HEK293 (cell line): Measurements from ENCODE around the gene STAT5B.

Source experiments
- CTCF ChIA-PET: fragments of 350-600 bp; formaldehyde crosslinking; extraction: SDS; loops from one replicate; lab custom pipeline; 2021; ENCODE audit warnings: antibody characterized with exemption; lab: Yijun Ruan, JAX
- POLR2A ChIA-PET: fragments of 300-600 bp; formaldehyde crosslinking; extraction: SDS; loops from one replicate; lab custom pipeline; 2020; ENCODE audit warnings: antibody characterized with exemption, inconsistent platforms; lab: Yijun Ruan, JAX
- H3K27ac ChIP-seq: fragments of 200-500 bp; sonication (Bioruptor generic); 2 replicates; pipeline ENCODE4 v1.5.1; 2014; ENCODE audit warnings: low read depth, low read length, control low read depth, inconsistent platforms; ENCODE audit errors: extremely low read depth
- H3K36me3 ChIP-seq, 2 experiments: fragments of 200-500 bp in 1 of 2; sonication (Bioruptor generic) in 1 of 2; 1 replicate in 1 of 2; 2 replicates in 1 of 2; pipeline ENCODE4 v1.5.1; 2014 to 2017; ENCODE audit warnings: inconsistent platforms in 2 of 2, low read length in 2 of 2; ENCODE audit not compliant: control insufficient read depth in 2 of 2, insufficient read depth in 1 of 2
- H3K4me1 ChIP-seq: fragments of 200-500 bp; sonication (Bioruptor generic); 2 replicates; pipeline ENCODE4 v1.5.1; 2014; ENCODE audit warnings: mild to moderate bottlenecking, low read length, inconsistent platforms; ENCODE audit not compliant: control insufficient read depth, insufficient read depth
- H3K4me3 ChIP-seq: 2 replicates; pipeline ENCODE4 v1.5.1; 2011; ENCODE audit warnings: low read depth, mild to moderate bottlenecking, control low read depth, low read length, moderate library complexity
- H3K9me3 ChIP-seq: fragments of 200-500 bp; sonication (Bioruptor generic); 2 replicates; pipeline ENCODE4 v1.5.1; 2014; ENCODE audit warnings: low read depth, low read length, inconsistent platforms; ENCODE audit not compliant: control insufficient read depth, insufficient read depth
- GFI1B ChIP-seq: fragments of 450-650 bp; formaldehyde crosslinking; IDR thresholded peaks from 2 replicates; pipeline ENCODE4 v1.5.1; 2016; ENCODE audit warnings: missing biosample characterization, missing genetic modification characterization
- KLF8 ChIP-seq: fragments of 450-650 bp; formaldehyde crosslinking; IDR thresholded peaks from 2 replicates; pipeline ENCODE4 v1.5.1; 2016; ENCODE audit warnings: missing biosample characterization, missing genetic modification characterization
- MYNN ChIP-seq: fragments of 450-650 bp; formaldehyde crosslinking; IDR thresholded peaks from 2 replicates; pipeline ENCODE4 v1.5.1; 2016; ENCODE audit warnings: missing biosample characterization, missing genetic modification characterization, borderline replicate concordance
- YY1 ChIP-seq: fragments of 450-650 bp; formaldehyde crosslinking; IDR thresholded peaks from 2 replicates; pipeline ENCODE4 v1.5.1; 2018; ENCODE audit warnings: missing biosample characterization, missing genetic modification characterization
- ZNF202 ChIP-seq: fragments of 450-650 bp; formaldehyde crosslinking; IDR thresholded peaks from 2 replicates; pipeline ENCODE4 v1.5.1; 2016; ENCODE audit warnings: missing biosample characterization, missing genetic modification characterization, borderline replicate concordance
- ZNF266 ChIP-seq: fragments of 450-650 bp; formaldehyde crosslinking; IDR thresholded peaks from 2 replicates; pipeline ENCODE4 v1.5.1; 2016; ENCODE audit warnings: missing biosample characterization, missing genetic modification characterization, low read depth
- ZNF274 ChIP-seq, 2 experiments: fragments of 200-500 bp in 1 of 2; fragments of 450-650 bp in 1 of 2; sonication (Bioruptor generic) in 1 of 2; formaldehyde crosslinking in 1 of 2; IDR thresholded peaks; 2 replicates each; pipeline versions ENCODE4 v1.5.1 to v1.6.1; 2014 to 2016; ENCODE audit warnings: borderline replicate concordance in 1 of 2, inconsistent platforms in 1 of 2, low read length in 1 of 2, missing biosample characterization in 1 of 2, missing genetic modification characterization in 1 of 2
- ZNF302 ChIP-seq: fragments of 450-650 bp; formaldehyde crosslinking; IDR thresholded peaks from 2 replicates; pipeline ENCODE4 v1.5.1; 2016; ENCODE audit warnings: missing biosample characterization, missing genetic modification characterization, low read depth
- ZNF449 ChIP-seq: fragments of 450-650 bp; formaldehyde crosslinking; IDR thresholded peaks from 2 replicates; pipeline ENCODE4 v1.5.1; 2017; ENCODE audit warnings: missing biosample characterization, mild to moderate bottlenecking, missing genetic modification characterization, moderate library complexity
- ZNF473 ChIP-seq: fragments of 450-650 bp; formaldehyde crosslinking; IDR thresholded peaks from 2 replicates; pipeline ENCODE4 v1.5.1; 2017; ENCODE audit warnings: missing biosample characterization, missing genetic modification characterization
- ZNF530 ChIP-seq: fragments of 450-650 bp; formaldehyde crosslinking; IDR thresholded peaks from 2 replicates; pipeline ENCODE4 v1.5.1; 2016; ENCODE audit warnings: low read depth, missing biosample characterization, missing genetic modification characterization
- ZNF639 ChIP-seq: fragments of 450-650 bp; formaldehyde crosslinking; IDR thresholded peaks from 2 replicates; pipeline ENCODE4 v1.5.1; 2016; ENCODE audit warnings: missing biosample characterization, missing genetic modification characterization
- ZSCAN4 ChIP-seq: fragments of 450-650 bp; formaldehyde crosslinking; IDR thresholded peaks from 2 replicates; pipeline ENCODE4 v1.5.1; 2017; ENCODE audit warnings: missing biosample characterization, missing genetic modification characterization
- TF ChIP-seq, protein P1 (sequence below): fragments of 450-650 bp; formaldehyde crosslinking; IDR thresholded peaks from 2 replicates; pipeline ENCODE4 v1.5.1; 2016; ENCODE audit warnings: missing biosample characterization, missing genetic modification characterization
- TF ChIP-seq, protein P2 (sequence below): fragments of 450-650 bp; formaldehyde crosslinking; IDR thresholded peaks from 2 replicates; pipeline ENCODE4 v1.5.1; 2016; ENCODE audit warnings: missing biosample characterization, missing genetic modification characterization, borderline replicate concordance
- TF ChIP-seq, protein P3 (sequence below): fragments of 450-650 bp; formaldehyde crosslinking; IDR thresholded peaks from 2 replicates; pipeline ENCODE4 v1.5.1; 2017; ENCODE audit warnings: missing biosample characterization, missing genetic modification characterization

STAT5B gene

GRCh38 chr17:42296012-42296411 lies 19.8 kb upstream of the STAT5B start (continued):
- TF ChIP-seq, protein P1, sequence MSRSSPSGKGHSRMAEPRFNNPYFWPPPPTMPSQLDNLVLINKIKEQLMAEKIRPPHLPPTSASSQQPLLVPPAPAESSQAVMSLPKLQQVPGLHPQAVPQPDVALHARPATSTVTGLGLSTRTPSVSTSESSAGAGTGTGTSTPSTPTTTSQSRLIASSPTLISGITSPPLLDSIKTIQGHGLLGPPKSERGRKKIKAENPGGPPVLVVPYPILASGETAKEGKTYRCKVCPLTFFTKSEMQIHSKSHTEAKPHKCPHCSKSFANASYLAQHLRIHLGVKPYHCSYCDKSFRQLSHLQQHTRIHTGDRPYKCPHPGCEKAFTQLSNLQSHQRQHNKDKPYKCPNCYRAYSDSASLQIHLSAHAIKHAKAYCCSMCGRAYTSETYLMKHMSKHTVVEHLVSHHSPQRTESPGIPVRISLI (tag by site-specific recombination): no peak

GRCh38 chr17:42294469-42295398 lies 18.5 kb upstream of the STAT5B start:
- CTCF ChIA-PET: interaction anchor here (1.1 kb wide), 1 partner anchor 18 kb away, joined by 4 read pairs; no protein-coding TSS in a partner anchor
- TF ChIP-seq, protein P2, sequence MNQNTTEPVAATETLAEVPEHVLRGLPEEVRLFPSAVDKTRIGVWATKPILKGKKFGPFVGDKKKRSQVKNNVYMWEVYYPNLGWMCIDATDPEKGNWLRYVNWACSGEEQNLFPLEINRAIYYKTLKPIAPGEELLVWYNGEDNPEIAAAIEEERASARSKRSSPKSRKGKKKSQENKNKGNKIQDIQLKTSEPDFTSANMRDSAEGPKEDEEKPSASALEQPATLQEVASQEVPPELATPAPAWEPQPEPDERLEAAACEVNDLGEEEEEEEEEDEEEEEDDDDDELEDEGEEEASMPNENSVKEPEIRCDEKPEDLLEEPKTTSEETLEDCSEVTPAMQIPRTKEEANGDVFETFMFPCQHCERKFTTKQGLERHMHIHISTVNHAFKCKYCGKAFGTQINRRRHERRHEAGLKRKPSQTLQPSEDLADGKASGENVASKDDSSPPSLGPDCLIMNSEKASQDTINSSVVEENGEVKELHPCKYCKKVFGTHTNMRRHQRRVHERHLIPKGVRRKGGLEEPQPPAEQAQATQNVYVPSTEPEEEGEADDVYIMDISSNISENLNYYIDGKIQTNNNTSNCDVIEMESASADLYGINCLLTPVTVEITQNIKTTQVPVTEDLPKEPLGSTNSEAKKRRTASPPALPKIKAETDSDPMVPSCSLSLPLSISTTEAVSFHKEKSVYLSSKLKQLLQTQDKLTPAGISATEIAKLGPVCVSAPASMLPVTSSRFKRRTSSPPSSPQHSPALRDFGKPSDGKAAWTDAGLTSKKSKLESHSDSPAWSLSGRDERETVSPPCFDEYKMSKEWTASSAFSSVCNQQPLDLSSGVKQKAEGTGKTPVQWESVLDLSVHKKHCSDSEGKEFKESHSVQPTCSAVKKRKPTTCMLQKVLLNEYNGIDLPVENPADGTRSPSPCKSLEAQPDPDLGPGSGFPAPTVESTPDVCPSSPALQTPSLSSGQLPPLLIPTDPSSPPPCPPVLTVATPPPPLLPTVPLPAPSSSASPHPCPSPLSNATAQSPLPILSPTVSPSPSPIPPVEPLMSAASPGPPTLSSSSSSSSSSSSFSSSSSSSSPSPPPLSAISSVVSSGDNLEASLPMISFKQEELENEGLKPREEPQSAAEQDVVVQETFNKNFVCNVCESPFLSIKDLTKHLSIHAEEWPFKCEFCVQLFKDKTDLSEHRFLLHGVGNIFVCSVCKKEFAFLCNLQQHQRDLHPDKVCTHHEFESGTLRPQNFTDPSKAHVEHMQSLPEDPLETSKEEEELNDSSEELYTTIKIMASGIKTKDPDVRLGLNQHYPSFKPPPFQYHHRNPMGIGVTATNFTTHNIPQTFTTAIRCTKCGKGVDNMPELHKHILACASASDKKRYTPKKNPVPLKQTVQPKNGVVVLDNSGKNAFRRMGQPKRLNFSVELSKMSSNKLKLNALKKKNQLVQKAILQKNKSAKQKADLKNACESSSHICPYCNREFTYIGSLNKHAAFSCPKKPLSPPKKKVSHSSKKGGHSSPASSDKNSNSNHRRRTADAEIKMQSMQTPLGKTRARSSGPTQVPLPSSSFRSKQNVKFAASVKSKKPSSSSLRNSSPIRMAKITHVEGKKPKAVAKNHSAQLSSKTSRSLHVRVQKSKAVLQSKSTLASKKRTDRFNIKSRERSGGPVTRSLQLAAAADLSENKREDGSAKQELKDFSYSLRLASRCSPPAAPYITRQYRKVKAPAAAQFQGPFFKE: no peak
- TF ChIP-seq ZNF530 (tag by site-specific recombination) (no peak), ZNF202 (no peak), ZNF302 (tag by site-specific recombination) (no peak), GFI1B (tag by site-specific recombination) (no peak), ZNF274 (IDR thresholded peaks at IDR 0.05; ENCODE audit: low read length) (no peak), ZNF274 (tag by site-specific recombination; IDR thresholded peaks at IDR 0.05; ENCODE audit: borderline replicate concordance) (no peak), YY1 (tag by site-specific recombination) (no peak), ZNF449 (tag by site-specific recombination) (no peak), MYNN (no peak), ZNF266 (tag by site-specific recombination) (no peak), ZNF473 (tag by site-specific recombination) (no peak), ZNF639 (no peak), KLF8 (no peak), ZSCAN4 (no peak)
- TF ChIP-seq, protein P3, sequence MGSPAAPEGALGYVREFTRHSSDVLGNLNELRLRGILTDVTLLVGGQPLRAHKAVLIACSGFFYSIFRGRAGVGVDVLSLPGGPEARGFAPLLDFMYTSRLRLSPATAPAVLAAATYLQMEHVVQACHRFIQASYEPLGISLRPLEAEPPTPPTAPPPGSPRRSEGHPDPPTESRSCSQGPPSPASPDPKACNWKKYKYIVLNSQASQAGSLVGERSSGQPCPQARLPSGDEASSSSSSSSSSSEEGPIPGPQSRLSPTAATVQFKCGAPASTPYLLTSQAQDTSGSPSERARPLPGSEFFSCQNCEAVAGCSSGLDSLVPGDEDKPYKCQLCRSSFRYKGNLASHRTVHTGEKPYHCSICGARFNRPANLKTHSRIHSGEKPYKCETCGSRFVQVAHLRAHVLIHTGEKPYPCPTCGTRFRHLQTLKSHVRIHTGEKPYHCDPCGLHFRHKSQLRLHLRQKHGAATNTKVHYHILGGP (tag by site-specific recombination): no peak
- TF ChIP-seq, protein P1 (tag by site-specific recombination): no peak

More at GRCh38 chr17:42294469-42295398, 18.5 kb upstream of the STAT5B start:
- Histone ChIP-seq H3K27ac (no peak overlapping the region), H3K4me3 (no peak overlapping the region), H3K36me3 (no peaks in the 10 kb centered on the region), H3K4me1 (no peaks in the 10 kb centered on the region), H3K9me3 (no peaks in the 10 kb centered on the region)
- POLR2A ChIA-PET: interaction anchor here (0.5 to 0.7 kb wide), 2 partner anchors 188 to 553 kb away, joined by 3 read pairs; no protein-coding TSS in a partner anchor
